Transverse colon (tissue), 4 donors: ENCODE data around the gene OSGEPL1. TPM values are rescaled to one million over a fixed set of nuclear protein-coding genes. Genes with fewer than 3 reads are reported as not detected.

Experiments
- DNase-seq: peaks from one replicate; pipeline ENCODE4 v3.0.0-alpha.2; 2019
- H3K27ac ChIP-seq, 4 donors: fragments of 200-600 bp; sonication (generic); 2 replicates each; pipeline ENCODE4 v1.5.1; 2016 to 2018; ENCODE audit warnings: inconsistent platforms in 4 of 4
- H3K27me3 ChIP-seq: fragments of 200-600 bp; sonication (generic); 2 replicates; pipeline ENCODE4 v1.5.1; 2017; ENCODE audit warnings: inconsistent platforms
- H3K36me3 ChIP-seq, 4 donors: fragments of 200-600 bp; sonication (generic); 2 replicates each; pipeline ENCODE4 v1.5.1; 2017 to 2019; ENCODE audit warnings: inconsistent platforms in 4 of 4
- H3K4me1 ChIP-seq, 4 donors: fragments of 200-600 bp; sonication (generic); 2 replicates each; pipeline ENCODE4 v1.5.1; 2017 to 2020; ENCODE audit warnings: inconsistent platforms in 4 of 4
- H3K4me3 ChIP-seq, 4 donors: fragments of 200-600 bp; sonication (generic); 1 replicate in 1 of 4; 2 replicates in 3 of 4; pipeline versions ENCODE4 v1.5.1 to v1.6.1; 2017 to 2019; ENCODE audit warnings: inconsistent platforms in 4 of 4
- H3K9me3 ChIP-seq, 2 donors: fragments of 200-600 bp; sonication (generic); 2 replicates each; pipeline ENCODE4 v1.5.1; 2017 to 2019; ENCODE audit warnings: inconsistent platforms in 2 of 2
- CTCF ChIP-seq, 5 experiments: fragments of 200-600 bp in 3 of 5; fragments of 450-650 bp in 2 of 5; sonication (generic) in 3 of 5; IDR thresholded peaks; 1 replicate in 2 of 5; 2 replicates in 3 of 5; pipeline ENCODE4 v1.5.1; 2016 to 2017; ENCODE audit warnings: antibody characterized with exemption in 5 of 5, inconsistent platforms in 3 of 5, mild to moderate bottlenecking in 2 of 5, moderate library complexity in 1 of 5
- EP300 ChIP-seq: sonication (generic); formaldehyde crosslinking; IDR thresholded peaks from one replicate; pipeline ENCODE4 v1.6.1; 2017; ENCODE audit warnings: antibody characterized with exemption, low read depth
- POLR2A ChIP-seq: fragments of 450-650 bp; IDR thresholded peaks from one replicate; pipeline ENCODE4 v1.6.1; 2016; ENCODE audit warnings: antibody characterized with exemption, mild to moderate bottlenecking, moderate library complexity
- POLR2AphosphoS5 ChIP-seq, 3 donors: sonication (generic); formaldehyde crosslinking; IDR thresholded peaks; one replicate each; pipeline ENCODE4 v1.6.1; 2016; ENCODE audit warnings: antibody characterized with exemption in 3 of 3
- WGBS, 2 donors: methylation state at CpG; one replicate each; pipeline ENCODE4 v1.1.5; 2018; ENCODE audit warnings: low coverage in 1 of 2; 5-methylcytosine and 5-hydroxymethylcytosine counted together
- in situ Hi-C, 4 donors: fragments of 200-750 bp; cut with MboI; loops; one replicate each; pipeline versions ENCODE4 v1.15.0 to v1.15.1; 2017; ENCODE audit warnings: low sequenced_read_pairs in 3 of 4, low pct_ligation_motif_present in 1 of 4, low pct_unique_long_range_greater_than_20kb in 1 of 4
- intact Hi-C: fragments of 100-400 bp; cut with DNase I; formaldehyde crosslinking; loops from one replicate; pipeline ENCODE4 v1.15.1; 2023; ENCODE audit warnings: low total_unique reads
- total RNA-seq, 4 donors: library from RNA; depleted of rRNA; stranded (reverse); fragments of >200 nt; gene quantifications; one replicate each; pipeline ENCODE4 v1.1.0, GENCODE V29; 2016

OSGEPL1 gene
- total RNA-seq, 4 donors from 2014 or later, result 2.7 to 14.7 (median 5.1) TPM; not detected in 1

GRCh38 chr2:189783451-189783926 lies 20.9 kb upstream of the OSGEPL1 start:
- no peaks in the 10 kb centered on the region for H3K9me3 ChIP-seq
- peak overlapping the region; percentile 61 to 73 (median 68) for H3K4me3 ChIP-seq
- H3K27ac ChIP-seq, result peak overlapping the region; percentile 93 to 96 (median 94)
- H3K4me1 ChIP-seq, result peaks cover 16 to 31% (median 22%) of the 10 kb centered on the region in 4 donors
- H3K27me3 ChIP-seq, result no peaks in the 10 kb centered on the region
- no peak for DNase-seq
- H3K36me3 ChIP-seq, result peaks cover 0 to 24% (median 4%) of the 10 kb centered on the region in 4 donors
- no peak for TF ChIP-seq CTCF (IDR thresholded peaks at IDR 0.05)
- TF ChIP-seq EP300, result no peak
- no peak for TF ChIP-seq POLR2AphosphoS5 (IDR thresholded peaks at IDR 0.05)
- TF ChIP-seq POLR2A, result no peak
- in situ Hi-C loops (loop anchor here in 1 of 4 donors (25.0 kb wide), 1 partner anchor 121 kb away; the partner anchor contains the start of genes ANKAR and ASNSD1), intact Hi-C loops (no loop called here)
- 0 to 1% methylated on average over 6 to 11 of the region's 17 CpGs for WGBS, 2 donors

DNA sequence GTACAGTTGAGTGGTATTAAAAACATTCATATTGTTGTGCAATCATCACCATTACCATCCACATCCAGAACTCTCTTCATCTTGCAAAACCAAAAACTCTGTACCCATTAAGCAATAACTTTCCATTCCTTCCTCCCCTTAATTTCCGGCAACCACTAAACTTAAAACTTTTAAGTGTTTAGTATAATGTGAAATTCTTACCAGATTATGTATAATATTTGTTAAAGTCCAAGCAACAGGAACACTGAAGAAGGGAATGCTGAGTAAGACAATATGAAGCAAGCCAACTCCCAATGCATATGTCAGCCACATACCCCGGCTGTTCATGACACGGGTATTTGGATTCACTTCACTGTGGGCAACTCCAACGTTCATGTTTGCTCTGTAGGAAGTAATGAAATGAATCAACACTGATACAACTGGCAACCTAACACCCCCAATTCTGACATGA lies 19.7 kb upstream of the OSGEPL1 start:
- DNase-seq, result no peak
- no peak overlapping the region for H3K4me3 ChIP-seq
- in situ Hi-C loops, result loop anchor here in 1 of 4 donors (25.0 kb wide), 1 partner anchor 120 kb away; the partner anchor contains the start of genes ANKAR and ASNSD1

GRCh38 chr2:189772212-189772611 lies 9.6 kb upstream of the OSGEPL1 start:
- no peaks in the 10 kb centered on the region for H3K27me3 ChIP-seq
- H3K9me3 ChIP-seq, result no peaks in the 10 kb centered on the region
- in situ Hi-C loops, result loop anchor here in 1 of 4 donors (25.0 kb wide), 1 partner anchor 290 kb away; the partner anchor contains the start of gene MSTN
- no peak overlapping the region for H3K27ac ChIP-seq
- no peak overlapping the region for H3K4me3 ChIP-seq
- H3K36me3 ChIP-seq, result peaks cover 0 to 42% (median 18%) of the 10 kb centered on the region in 4 donors
- no peak for TF ChIP-seq POLR2A
- no peak for TF ChIP-seq CTCF (IDR thresholded peaks at IDR 0.05)
- no peak for TF ChIP-seq EP300
- TF ChIP-seq POLR2AphosphoS5 (IDR thresholded peaks at IDR 0.05), result no peak
- no peak for DNase-seq
- no peaks in the 10 kb centered on the region for H3K4me1 ChIP-seq
- 98 to 100% methylated on average over 1 of the region's 1 CpG for WGBS, 2 donors
- intact Hi-C loops, result no loop called here

More for the DNA sequence above, 19.7 kb upstream of the OSGEPL1 start:
- intact Hi-C loops, result no loop called here
- TF ChIP-seq CTCF (IDR thresholded peaks at IDR 0.05), result no peak
- no peak for TF ChIP-seq EP300
- TF ChIP-seq POLR2A, result no peak
- no peak for TF ChIP-seq POLR2AphosphoS5 (IDR thresholded peaks at IDR 0.05)
- Histone ChIP-seq H3K36me3 (peaks cover 0 to 29% (median 9%) of the 10 kb centered on the region in 4 donors), H3K9me3 (no peaks in the 10 kb centered on the region), H3K27ac (no peak overlapping the region), H3K4me1 (peaks cover 16 to 31% (median 22%) of the 10 kb centered on the region in 4 donors), H3K27me3 (no peaks in the 10 kb centered on the region)
- 59 to 100% methylated on average over 1 to 4 of the region's 4 CpGs for WGBS, 2 donors

DNA sequence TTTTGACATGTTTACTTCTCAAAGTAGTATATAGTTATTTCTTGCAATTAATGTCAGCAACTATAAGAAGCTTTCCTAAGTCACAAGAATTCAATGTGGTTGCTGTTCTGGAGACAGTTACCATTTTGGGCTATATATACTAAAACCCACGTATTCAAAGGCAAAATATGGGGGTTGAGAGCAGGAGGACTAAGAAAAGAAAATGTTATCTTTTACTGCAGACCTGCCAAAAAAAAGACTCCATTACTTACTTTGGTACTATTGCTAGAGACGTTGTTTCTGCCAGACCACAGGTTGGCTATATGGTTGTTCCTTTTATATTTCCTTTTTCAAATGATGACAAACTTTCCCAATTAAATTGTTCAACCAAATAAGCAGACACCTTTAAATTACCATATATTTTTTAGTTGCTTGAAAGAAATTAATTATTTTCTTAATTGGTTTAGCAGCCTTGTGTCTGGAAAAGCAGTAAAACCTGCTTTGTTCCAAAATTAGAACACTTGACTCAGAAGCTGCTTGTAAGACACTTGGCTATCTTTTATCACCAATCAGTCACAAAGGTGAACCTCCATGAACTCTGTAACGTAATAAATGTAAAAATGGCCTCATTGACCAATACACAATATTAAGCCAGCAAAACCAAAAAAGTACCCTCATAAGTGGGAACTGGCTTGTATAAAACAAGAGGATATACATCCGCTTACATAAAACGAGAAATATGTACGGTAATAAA lies 8.2 kb upstream of the OSGEPL1 start:
- WGBS, 2 donors, result 57 to 61% methylated on average over 6 of the region's 6 CpGs
- no peaks in the 10 kb centered on the region for H3K4me1 ChIP-seq
- H3K36me3 ChIP-seq, result peaks cover 0 to 36% (median 17%) of the 10 kb centered on the region in 4 donors
- H3K4me3 ChIP-seq, result no peak overlapping the region
- no peaks in the 10 kb centered on the region for H3K27me3 ChIP-seq
- no peak for DNase-seq
- in situ Hi-C loops (loop anchor here in 1 of 4 donors (25.0 kb wide), 1 partner anchor 292 kb away; the partner anchor contains the start of gene MSTN), intact Hi-C loops (no loop called here)
- no peaks in the 10 kb centered on the region for H3K9me3 ChIP-seq
- H3K27ac ChIP-seq, result no peak overlapping the region
- TF ChIP-seq EP300, result no peak
- no peak for TF ChIP-seq CTCF (IDR thresholded peaks at IDR 0.05)
- no peak for TF ChIP-seq POLR2A
- no peak for TF ChIP-seq POLR2AphosphoS5 (IDR thresholded peaks at IDR 0.05)
